Activated T-cell treated with anti-CD3 and anti-CD28 coated beads, Interleukin-2, amount 50 U/mL, for 4 hours (primary cell): Measurements from ENCODE around the gene GOLGA8B. TPM values are rescaled to one million over a fixed set of nuclear protein-coding genes. Genes with fewer than 3 reads are reported as not detected.
"Not testable (repeated sequence)": the region's sequence is repeated elsewhere in the genome, so short reads cannot be mapped to it uniquely, and the experiment has no call there.

ENCODE experiments used
- ATAC-seq, 2 donors: fragments of 200-7000 bp; cut with Tn5 transposase; one replicate each; pipeline ENCODE4 v1.10.0; 2021
- DNase-seq: peaks from one replicate; pipeline ENCODE4 v3.0.0-alpha.2; 2020
- H3K27me3 Mint-ChIP-seq: one replicate; pipeline ENCODE4 v1.8.0; 2021; ENCODE audit warnings: low read depth, mixed read lengths
- H3K36me3 Mint-ChIP-seq: one replicate; pipeline ENCODE4 v1.8.0; 2022; ENCODE audit warnings: mixed read lengths; ENCODE audit not compliant: insufficient read depth
- H3K4me1 Mint-ChIP-seq: one replicate; pipeline ENCODE4 v1.8.0; 2021; ENCODE audit warnings: low read depth, mixed read lengths
- H3K4me3 Mint-ChIP-seq: one replicate; pipeline ENCODE4 v1.8.0; 2021; ENCODE audit warnings: mild to moderate bottlenecking, moderate library complexity, mixed read lengths
- H3K9me3 Mint-ChIP-seq: one replicate; pipeline ENCODE4 v1.8.0; 2021; ENCODE audit warnings: mixed read lengths
- total RNA-seq, 3 donors: library from RNA; stranded (reverse); gene quantifications; one replicate each; pipeline ENCODE4 v1.2.1, GENCODE V29; 2021

GOLGA8B gene
- total RNA-seq, 3 donors from 2014 or later, result 65.5 to 159 (median 135) TPM

DNA sequence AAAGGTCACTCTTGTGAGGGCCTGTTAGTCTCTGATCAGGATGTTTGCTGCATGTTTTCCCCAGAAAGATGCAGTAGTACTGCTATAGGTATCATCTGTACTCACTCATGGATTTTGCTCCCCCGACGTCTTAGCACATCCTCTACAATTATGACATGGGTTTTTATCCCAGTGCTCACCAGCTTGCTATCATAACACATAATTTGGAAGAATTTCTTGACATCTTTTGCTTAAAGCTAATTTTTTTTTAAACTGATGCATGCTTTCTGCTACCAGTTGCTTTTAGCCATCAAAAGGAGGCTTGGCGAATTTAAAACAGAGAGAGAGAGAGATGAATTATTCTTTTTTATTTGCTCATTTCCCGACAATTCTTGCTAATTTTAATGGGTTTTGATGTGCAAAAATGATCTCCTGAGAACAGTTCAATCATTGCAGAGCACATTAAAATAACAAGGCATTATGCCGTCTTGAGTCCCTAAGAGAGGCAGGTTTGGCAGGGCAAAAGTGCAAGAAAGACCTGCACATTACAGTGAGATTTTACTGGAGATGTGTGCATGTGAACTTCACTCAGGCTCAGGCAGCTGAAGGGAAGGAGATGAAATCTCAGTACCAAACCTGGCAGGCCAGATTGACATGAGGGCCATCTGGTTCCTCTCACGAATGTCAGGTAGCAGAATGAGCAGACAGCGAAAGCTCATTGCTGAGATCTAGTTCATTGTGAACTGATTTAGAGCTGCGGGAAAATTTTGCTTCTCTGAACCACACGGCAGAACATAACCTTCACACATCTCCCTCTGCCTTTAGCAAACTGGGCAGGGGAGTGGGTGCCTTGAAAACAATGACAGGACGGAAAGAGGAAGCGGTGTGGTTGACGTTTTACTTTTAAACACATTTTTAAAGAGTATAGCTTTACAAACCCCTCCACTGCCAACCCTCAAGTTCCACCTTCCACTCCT, 25.9 kb upstream of the GOLGA8B start:
- H3K4me1 Mint-ChIP-seq, result peaks cover 13% of the 10 kb centered on the region
- H3K36me3 Mint-ChIP-seq, result no peaks in the 10 kb centered on the region
- no peaks in the 10 kb centered on the region for H3K9me3 Mint-ChIP-seq
- peaks cover 31% of the 10 kb centered on the region for H3K27me3 Mint-ChIP-seq
- H3K4me3 Mint-ChIP-seq, result peak overlapping the region; percentile 1
- no peak for DNase-seq
- ATAC-seq, result peak; percentile 43 to 46

DNA sequence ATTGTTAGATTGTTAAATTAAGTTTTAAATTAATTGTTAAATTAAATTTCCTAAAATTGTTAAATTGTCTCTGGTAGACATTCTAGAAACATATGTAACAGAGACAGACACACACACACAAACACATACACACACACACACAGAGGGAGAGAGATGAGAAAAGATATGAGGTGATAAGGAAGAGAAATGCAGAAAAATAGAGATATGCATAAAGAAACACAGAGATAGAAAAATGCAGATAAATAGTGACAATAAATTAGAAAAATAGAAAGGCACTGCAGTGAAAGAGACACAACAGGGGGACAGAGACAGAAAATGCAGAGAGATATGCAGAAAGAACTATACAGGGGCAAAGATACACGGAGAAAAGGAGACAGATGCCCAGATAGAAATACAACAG, 25.1 kb upstream of the GOLGA8B start:
- H3K4me1 Mint-ChIP-seq, result peaks cover 13% of the 10 kb centered on the region
- no peaks in the 10 kb centered on the region for H3K36me3 Mint-ChIP-seq
- DNase-seq (no peak), ATAC-seq (no peak)
- no peaks in the 10 kb centered on the region for H3K9me3 Mint-ChIP-seq
- H3K4me3 Mint-ChIP-seq, result no peak overlapping the region
- H3K27me3 Mint-ChIP-seq, result peaks cover 36% of the 10 kb centered on the region

DNA sequence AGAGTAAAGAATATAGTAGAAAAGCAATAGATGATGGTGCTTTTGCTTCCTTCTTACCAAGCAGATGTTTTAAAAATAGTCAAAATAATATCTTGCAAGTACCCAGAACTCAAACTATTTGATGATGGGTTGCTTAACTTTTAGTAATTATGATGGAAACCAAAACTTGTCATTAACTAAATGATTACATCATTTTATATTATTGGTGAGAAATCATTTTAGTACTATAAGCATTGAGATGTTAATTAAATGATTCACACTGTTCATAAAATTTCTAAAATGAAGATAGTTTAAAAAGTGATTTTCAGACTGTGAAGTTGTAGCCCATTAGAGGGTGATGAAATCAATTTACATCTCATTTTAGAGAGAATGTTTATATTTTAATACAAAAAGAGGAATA, 24.4 kb upstream of the GOLGA8B start:
- no peaks in the 10 kb centered on the region for H3K9me3 Mint-ChIP-seq

DNA sequence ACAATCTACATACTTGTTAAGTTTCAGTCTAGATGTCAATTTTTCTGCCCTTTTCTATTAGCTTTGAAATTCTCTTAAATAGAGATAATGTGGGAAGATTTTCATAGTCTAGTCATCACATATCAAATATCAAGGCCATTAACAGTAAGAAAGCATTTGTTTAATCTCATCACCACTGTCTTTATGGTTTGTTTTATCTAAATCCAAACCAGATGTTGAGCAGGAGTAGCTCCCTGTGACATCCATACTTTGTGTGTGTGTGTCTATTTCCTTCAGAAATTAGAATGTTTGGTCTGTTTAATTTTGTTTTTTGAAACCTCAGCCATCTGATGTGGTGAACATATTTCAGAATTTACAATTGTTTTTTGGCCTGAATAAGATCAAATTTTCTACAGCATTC, 23.1 kb upstream of the GOLGA8B start:
- ATAC-seq (no peak), DNase-seq (no peak)
- Mint-ChIP-seq H3K27me3 (peaks cover 32% of the 10 kb centered on the region), H3K36me3 (no peaks in the 10 kb centered on the region), H3K4me3 (no peak overlapping the region), H3K9me3 (no peaks in the 10 kb centered on the region), H3K4me1 (peaks cover 13% of the 10 kb centered on the region)

More for the DNA sequence above, 24.4 kb upstream of the GOLGA8B start:
- H3K4me3 Mint-ChIP-seq, result no peak overlapping the region
- H3K36me3 Mint-ChIP-seq, result no peaks in the 10 kb centered on the region
- peaks cover 35% of the 10 kb centered on the region for H3K27me3 Mint-ChIP-seq
- no peak for ATAC-seq
- peaks cover 13% of the 10 kb centered on the region for H3K4me1 Mint-ChIP-seq
- no peak for DNase-seq

DNA sequence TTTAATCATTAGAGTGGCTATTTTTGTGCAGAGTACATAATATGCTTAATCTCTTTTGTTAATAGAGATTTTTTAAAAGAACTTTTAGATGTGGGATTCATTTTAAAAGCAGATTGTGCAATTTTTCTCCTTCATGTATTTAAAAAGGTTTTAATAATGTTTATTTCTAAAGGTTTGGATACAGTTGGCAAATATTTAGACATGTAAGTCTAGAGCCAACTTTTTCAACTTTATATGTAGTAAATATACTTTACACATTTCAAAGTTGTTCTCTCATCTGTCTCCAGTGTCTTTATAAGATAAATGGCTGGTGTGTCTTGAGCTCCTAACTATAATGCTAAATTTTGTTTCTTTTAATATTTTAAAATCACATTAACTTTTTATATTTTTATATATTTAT, 22.7 kb upstream of the GOLGA8B start:
- ATAC-seq (no peak), DNase-seq (no peak)
- H3K9me3 Mint-ChIP-seq, result no peaks in the 10 kb centered on the region
- H3K4me3 Mint-ChIP-seq, result no peak overlapping the region
- peaks cover 29% of the 10 kb centered on the region for H3K27me3 Mint-ChIP-seq
- no peaks in the 10 kb centered on the region for H3K36me3 Mint-ChIP-seq
- peaks cover 13% of the 10 kb centered on the region for H3K4me1 Mint-ChIP-seq

DNA sequence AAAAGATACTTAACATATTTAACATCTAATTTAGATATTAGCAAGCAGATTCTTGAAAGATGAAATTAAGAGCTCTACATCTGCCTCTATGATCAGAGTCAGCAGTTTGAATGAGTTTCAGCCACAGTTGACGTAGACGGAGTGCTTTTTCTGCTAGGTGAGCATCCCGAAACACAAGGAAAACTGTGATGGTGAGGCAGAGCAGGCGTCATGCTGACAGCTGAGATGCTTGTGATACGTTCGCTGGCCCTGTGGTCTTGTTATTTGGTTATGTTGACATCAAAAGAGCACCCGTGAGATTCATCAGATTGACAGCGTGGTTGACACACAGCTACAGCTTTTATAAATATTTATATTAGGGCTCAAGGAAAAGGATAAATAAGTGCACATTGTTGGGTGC, 19.6 kb upstream of the GOLGA8B start:
- H3K27me3 Mint-ChIP-seq, result peaks cover 26% of the 10 kb centered on the region
- ATAC-seq, result no peak

DNA sequence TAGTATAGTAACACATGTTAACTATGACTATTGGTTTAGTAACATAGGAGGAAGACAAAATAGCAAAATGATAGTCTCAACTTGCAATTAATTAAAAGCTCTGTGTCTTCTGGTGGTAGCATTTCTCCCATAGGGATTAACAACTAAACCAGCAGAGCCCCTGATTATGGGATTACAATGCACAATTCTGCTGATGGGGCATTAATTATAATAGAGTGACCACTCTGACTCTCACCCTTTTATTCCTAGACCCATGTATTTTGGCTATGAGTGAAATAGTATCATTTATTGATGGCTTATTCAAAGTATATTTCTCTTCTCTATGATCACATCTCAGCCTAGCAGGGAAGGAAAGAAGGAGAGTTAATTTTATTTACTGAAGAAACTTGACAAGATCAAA, 17.5 kb upstream of the GOLGA8B start:
- DNase-seq (no peak), ATAC-seq (no peak)
- Mint-ChIP-seq H3K9me3 (no peaks in the 10 kb centered on the region), H3K4me1 (no peaks in the 10 kb centered on the region), H3K4me3 (no peak overlapping the region), H3K36me3 (no peaks in the 10 kb centered on the region), H3K27me3 (peaks cover 24% of the 10 kb centered on the region)

More for the DNA sequence above, 19.6 kb upstream of the GOLGA8B start:
- no peak for DNase-seq
- no peaks in the 10 kb centered on the region for H3K9me3 Mint-ChIP-seq
- H3K4me1 Mint-ChIP-seq, result no peaks in the 10 kb centered on the region
- no peak overlapping the region for H3K4me3 Mint-ChIP-seq
- no peaks in the 10 kb centered on the region for H3K36me3 Mint-ChIP-seq

DNA sequence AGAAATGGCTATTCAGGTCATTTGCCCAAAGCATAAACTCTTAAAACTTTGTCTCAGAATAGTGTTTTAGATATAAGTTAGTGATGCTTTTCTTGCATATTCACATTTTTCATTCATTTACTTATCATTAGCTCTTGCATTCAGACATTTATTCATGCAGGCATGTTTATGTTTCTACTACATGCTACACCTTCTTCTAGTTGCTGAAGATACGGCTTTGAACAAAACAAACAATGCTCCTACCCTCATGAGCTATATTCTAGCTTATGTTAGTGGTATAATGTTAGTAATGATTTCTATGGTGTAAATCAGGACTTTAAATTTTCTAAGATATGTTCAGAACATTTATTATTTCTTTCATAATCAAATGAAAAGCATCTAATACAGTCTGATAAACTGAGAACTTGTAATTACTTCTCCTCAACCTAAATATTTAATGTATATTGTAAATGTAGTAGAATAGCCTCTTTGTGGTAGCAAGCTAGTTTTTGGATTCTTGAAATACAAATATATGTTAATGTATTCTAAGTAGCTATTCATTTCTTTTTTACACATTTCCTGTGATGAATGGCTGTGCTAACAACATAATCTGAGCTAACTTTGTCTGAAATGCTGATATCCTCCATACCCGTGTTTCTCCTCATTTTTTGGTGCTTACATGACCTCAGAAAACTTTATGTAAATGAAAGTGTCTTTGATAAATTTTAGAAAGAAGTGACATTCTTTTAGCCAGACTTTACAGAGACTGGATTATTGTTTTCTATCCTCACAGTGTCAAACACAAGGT, 15.5 kb upstream of the GOLGA8B start:
- Mint-ChIP-seq H3K27me3 (peaks cover 21% of the 10 kb centered on the region), H3K36me3 (no peaks in the 10 kb centered on the region), H3K4me1 (no peaks in the 10 kb centered on the region), H3K9me3 (no peaks in the 10 kb centered on the region), H3K4me3 (no peak overlapping the region)
- DNase-seq, result no peak
- no peak for ATAC-seq

DNA sequence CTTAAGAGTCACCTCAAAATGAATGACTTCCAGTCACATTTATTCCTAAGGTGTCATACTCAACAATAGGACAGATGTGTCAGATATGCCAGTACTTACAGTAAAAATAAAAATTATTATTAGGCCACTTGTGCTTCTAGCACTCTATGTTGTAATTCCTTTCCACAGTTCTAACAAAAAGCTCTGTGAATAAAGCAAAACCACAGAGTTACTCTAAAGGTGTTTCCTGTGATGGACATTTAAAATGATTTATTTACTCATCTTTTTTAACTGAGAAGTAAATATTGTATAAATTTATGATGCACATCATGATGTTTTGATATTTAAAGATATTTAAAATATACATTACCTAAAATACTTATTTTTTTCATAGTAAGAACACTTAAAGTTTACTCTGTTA, 13.9 kb upstream of the GOLGA8B start:
- peaks cover 14% of the 10 kb centered on the region for H3K27me3 Mint-ChIP-seq
- H3K36me3 Mint-ChIP-seq, result no peaks in the 10 kb centered on the region
- H3K9me3 Mint-ChIP-seq, result no peaks in the 10 kb centered on the region
- H3K4me3 Mint-ChIP-seq, result no peak overlapping the region
- H3K4me1 Mint-ChIP-seq, result no peaks in the 10 kb centered on the region
- no peak for ATAC-seq
- no peak for DNase-seq

DNA sequence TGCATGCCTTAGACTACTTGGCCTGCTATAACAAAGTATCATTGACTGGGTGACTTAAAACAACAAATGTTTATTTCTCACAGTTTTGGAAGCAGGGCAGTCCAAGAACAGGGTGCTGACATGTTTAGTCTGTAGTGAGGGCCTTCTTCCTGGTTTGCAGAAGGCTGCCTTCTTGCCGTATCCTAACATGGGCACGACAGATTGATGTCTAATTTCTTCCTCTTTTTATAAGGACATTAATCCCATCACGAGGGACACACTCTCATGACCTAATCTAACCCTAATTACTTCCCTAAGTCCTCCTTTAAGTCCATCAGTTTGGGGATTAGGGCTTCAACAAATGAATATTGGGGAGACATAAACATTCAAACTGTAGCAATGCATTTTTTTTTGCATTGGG, 10.9 kb upstream of the GOLGA8B start:
- H3K4me1 Mint-ChIP-seq, result no peaks in the 10 kb centered on the region
- no peak overlapping the region for H3K4me3 Mint-ChIP-seq
- peaks cover 5% of the 10 kb centered on the region for H3K27me3 Mint-ChIP-seq
- no peaks in the 10 kb centered on the region for H3K36me3 Mint-ChIP-seq
- no peak for DNase-seq
- ATAC-seq, result no peak
- H3K9me3 Mint-ChIP-seq, result no peaks in the 10 kb centered on the region

DNA sequence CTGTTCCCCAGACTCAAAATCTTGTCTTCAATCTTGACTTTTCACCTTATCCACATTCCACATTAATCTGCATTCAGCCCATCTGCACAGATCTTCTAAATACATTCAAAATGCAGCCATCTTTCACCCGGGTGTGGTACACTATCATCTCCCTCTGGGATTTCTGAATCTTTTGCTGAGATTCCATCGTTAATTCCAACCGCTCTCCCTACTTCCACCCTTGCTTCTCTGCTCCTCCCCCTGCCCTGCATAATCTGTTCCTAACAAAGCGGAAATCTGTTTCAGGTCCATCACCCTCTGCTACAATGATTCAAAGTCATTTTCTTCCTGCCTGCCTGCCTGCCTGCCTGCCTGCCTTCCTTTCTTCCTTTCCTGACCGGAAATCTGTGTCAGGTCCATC, 7.9 kb upstream of the GOLGA8B start:
- DNase-seq (no peak), ATAC-seq (no peak)
- Mint-ChIP-seq H3K4me1 (peaks cover 3% of the 10 kb centered on the region), H3K9me3 (no peaks in the 10 kb centered on the region), H3K27me3 (peaks cover 4% of the 10 kb centered on the region), H3K4me3 (no peak overlapping the region), H3K36me3 (no peaks in the 10 kb centered on the region)

DNA sequence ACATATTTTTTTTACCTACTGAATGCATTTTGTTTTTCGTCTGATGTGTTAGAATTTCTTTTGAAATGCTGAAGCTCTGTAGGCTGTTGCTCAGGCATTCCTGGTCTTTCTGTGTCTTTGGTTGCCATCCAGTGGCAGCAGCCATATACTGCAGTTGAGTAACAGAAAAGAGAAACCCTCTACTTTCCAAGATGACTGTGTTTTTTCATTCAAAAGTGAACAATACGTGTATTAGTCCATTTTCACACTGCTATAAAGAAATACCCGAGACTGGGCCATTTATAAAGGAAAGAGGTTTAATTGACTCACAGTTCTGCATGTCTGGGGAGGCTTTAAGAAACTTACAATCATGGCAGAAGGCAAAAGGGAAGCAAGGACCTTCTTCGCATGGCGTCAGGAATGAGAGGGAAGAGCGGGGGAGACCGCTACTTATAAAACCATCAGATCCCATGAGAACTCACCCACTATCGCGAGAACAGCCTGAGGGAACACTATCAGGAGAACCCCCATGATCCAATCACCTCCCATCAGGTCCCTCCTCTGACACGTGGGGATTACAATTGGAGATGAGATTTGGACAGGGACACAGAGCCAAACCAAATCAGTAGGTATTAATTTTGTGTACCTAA, 4.7 kb upstream of the GOLGA8B start:
- Mint-ChIP-seq H3K9me3 (no peaks in the 10 kb centered on the region), H3K4me1 (peaks cover 7% of the 10 kb centered on the region), H3K4me3 (peak overlapping the region; percentile 72), H3K36me3 (no peaks in the 10 kb centered on the region), H3K27me3 (peaks cover 2% of the 10 kb centered on the region)
- DNase-seq (peak; percentile 46), ATAC-seq (peak; percentile 33 to 40)

DNA sequence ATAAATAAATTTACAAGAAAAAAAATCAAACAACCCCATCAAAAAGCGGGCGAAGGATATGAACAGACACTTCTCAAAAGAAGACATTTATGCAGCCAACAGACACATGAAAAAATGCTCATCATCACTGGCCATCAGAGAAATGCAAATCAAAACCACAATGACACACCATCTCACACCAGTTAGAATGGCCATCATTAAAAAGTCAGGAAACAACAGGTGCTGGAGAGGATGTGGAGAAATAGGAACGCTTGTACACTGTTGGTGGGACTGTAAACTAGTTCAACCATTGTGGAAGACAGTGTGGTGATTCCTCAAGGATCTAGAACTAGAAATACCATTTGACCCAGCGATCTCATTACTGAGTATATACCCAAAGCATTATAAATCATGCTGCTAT, 2.5 kb upstream of the GOLGA8B start:
- ATAC-seq, DNase-seq, H3K4me3 Mint-ChIP-seq, H3K9me3 Mint-ChIP-seq, H3K36me3 Mint-ChIP-seq, H3K27me3 Mint-ChIP-seq: not testable (repeated sequence)
- H3K4me1 Mint-ChIP-seq, result peaks cover 23% of the 10 kb centered on the region

DNA sequence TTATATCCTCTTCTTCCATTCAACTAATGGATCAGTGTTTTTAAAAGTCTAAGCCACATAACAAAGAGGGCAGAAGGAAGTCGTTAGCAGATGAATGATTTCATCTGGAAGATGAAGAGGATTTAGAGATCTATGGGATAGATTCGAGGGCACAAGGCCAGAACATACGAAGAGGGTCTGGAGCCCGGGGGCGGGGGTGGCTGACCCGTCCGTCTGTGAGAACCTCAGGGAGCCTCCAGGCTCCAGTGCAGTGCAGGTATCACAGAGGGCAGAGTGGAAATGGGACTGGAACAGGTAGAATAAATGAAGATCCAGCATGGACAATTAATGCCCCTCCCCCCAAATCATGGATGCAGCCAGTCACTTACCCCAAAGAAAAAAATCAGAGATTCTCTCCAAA, 1.5 kb upstream of the GOLGA8B start:
- Mint-ChIP-seq H3K27me3 (no peaks in the 10 kb centered on the region), H3K4me3 (no peak overlapping the region), H3K9me3 (no peaks in the 10 kb centered on the region), H3K36me3 (no peaks in the 10 kb centered on the region), H3K4me1 (peaks cover 26% of the 10 kb centered on the region)
- no peak for DNase-seq
- ATAC-seq, result no peak
